ENCODE measurements around the gene UMODL1.

Gene UMODL1

GRCh38 chr21:42148584-42148983, 77.5 kb downstream of the UMODL1 start:
- TF ChIP-seq CTCF (IDR thresholded peaks at IDR 0.05; ENCODE audit: borderline replicate concordance, extremely low read depth, low read length, poor library complexity, severe bottlenecking) (no peak), EZH2 (IDR thresholded peaks at IDR 0.05; ENCODE audit: borderline replicate concordance, low read depth, low read length, severe bottlenecking) (no peak)
- DNase-seq (no peak), ATAC-seq (ENCODE audit: insufficient read depth, low read depth) (no peak)
- Histone ChIP-seq H3K27ac (ENCODE audit: low read length) (no peak overlapping the region), H2AFZ (ENCODE audit: low read depth, low read length) (no peak overlapping the region), H3K4me1 (ENCODE audit: insufficient read depth, low read length) (peaks cover 12% of the 10 kb centered on the region), H3K36me3 (ENCODE audit: insufficient read depth, low read length) (no peaks in the 10 kb centered on the region), H4K20me1 (ENCODE audit: insufficient read depth, low read length) (no peaks in the 10 kb centered on the region), H3K9ac (ENCODE audit: low read depth, low read length) (no peak overlapping the region), H3K79me2 (ENCODE audit: insufficient read depth, low read length) (no peaks in the 10 kb centered on the region), H3K4me3 (ENCODE audit: low read depth in 1 of 2, low read length in 2 of 2) (no peak overlapping the region), H3K27me3 (ENCODE audit: insufficient read depth, low read length, poor library complexity) (no peaks in the 10 kb centered on the region), H3K9me3 (ENCODE audit: insufficient read depth, low read length, severe bottlenecking) (no peaks in the 10 kb centered on the region), H3K4me2 (ENCODE audit: insufficient read depth, low read length) (no peak overlapping the region)

GRCh38 chr21:42149656-42150473, 78.7 kb downstream of the UMODL1 start:
- H3K4me3 ChIP-seq (ENCODE audit: low read depth in 1 of 2, low read length in 2 of 2) = no peak overlapping the region
- no peaks in the 10 kb centered on the region for H3K36me3 ChIP-seq (ENCODE audit: insufficient read depth, low read length)
- H3K79me2 ChIP-seq (ENCODE audit: insufficient read depth, low read length) = no peaks in the 10 kb centered on the region
- no peaks in the 10 kb centered on the region for H4K20me1 ChIP-seq (ENCODE audit: insufficient read depth, low read length)
- no peaks in the 10 kb centered on the region for H3K9me3 ChIP-seq (ENCODE audit: insufficient read depth, low read length, severe bottlenecking)
- no peak overlapping the region for H3K4me2 ChIP-seq (ENCODE audit: insufficient read depth, low read length)
- DNase-seq (no peak), ATAC-seq (ENCODE audit: insufficient read depth, low read depth) (no peak)
- H3K27ac ChIP-seq (ENCODE audit: low read length) = no peak overlapping the region
- H3K27me3 ChIP-seq (ENCODE audit: insufficient read depth, low read length, poor library complexity) = no peaks in the 10 kb centered on the region
- peaks cover 12% of the 10 kb centered on the region for H3K4me1 ChIP-seq (ENCODE audit: insufficient read depth, low read length)
- no peak for TF ChIP-seq CTCF (IDR thresholded peaks at IDR 0.05; ENCODE audit: borderline replicate concordance, extremely low read depth, low read length, poor library complexity, severe bottlenecking)
- no peak for TF ChIP-seq EZH2 (IDR thresholded peaks at IDR 0.05; ENCODE audit: borderline replicate concordance, low read depth, low read length, severe bottlenecking)
- H2AFZ ChIP-seq (ENCODE audit: low read depth, low read length) = no peak overlapping the region
- H3K9ac ChIP-seq (ENCODE audit: low read depth, low read length) = no peak overlapping the region

GRCh38 chr21:42150474-42151085, 79.5 kb downstream of the UMODL1 start:
- Histone ChIP-seq H3K79me2 (ENCODE audit: insufficient read depth, low read length) (no peaks in the 10 kb centered on the region), H2AFZ (ENCODE audit: low read depth, low read length) (no peak overlapping the region), H4K20me1 (ENCODE audit: insufficient read depth, low read length) (no peaks in the 10 kb centered on the region), H3K9ac (ENCODE audit: low read depth, low read length) (no peak overlapping the region), H3K4me2 (ENCODE audit: insufficient read depth, low read length) (no peak overlapping the region), H3K27ac (ENCODE audit: low read length) (no peak overlapping the region), H3K9me3 (ENCODE audit: insufficient read depth, low read length, severe bottlenecking) (no peaks in the 10 kb centered on the region), H3K36me3 (ENCODE audit: insufficient read depth, low read length) (no peaks in the 10 kb centered on the region), H3K4me1 (ENCODE audit: insufficient read depth, low read length) (peaks cover 5% of the 10 kb centered on the region), H3K4me3 (ENCODE audit: low read depth in 1 of 2, low read length in 2 of 2) (no peak overlapping the region), H3K27me3 (ENCODE audit: insufficient read depth, low read length, poor library complexity) (no peaks in the 10 kb centered on the region)
- TF ChIP-seq CTCF (IDR thresholded peaks at IDR 0.05; ENCODE audit: borderline replicate concordance, extremely low read depth, low read length, poor library complexity, severe bottlenecking) (no peak), EZH2 (IDR thresholded peaks at IDR 0.05; ENCODE audit: borderline replicate concordance, low read depth, low read length, severe bottlenecking) (no peak)
- no peak for ATAC-seq (ENCODE audit: insufficient read depth, low read depth)
- no peak for DNase-seq
